Keratinocyte (primary cell): ENCODE measurements around the gene S100A1. TPM values are rescaled to one million over a fixed set of nuclear protein-coding genes. Genes with fewer than 3 reads are reported as not detected.
A peak's percentile ranks its signal among the peaks of the same experiment; 100 is the strongest.

Source experiments
- DNase-seq: peaks from one replicate; pipeline ENCODE4 v3.0.0-alpha.2; 2011; ENCODE audit warnings: low read depth, missing footprints, low spot score
- FAIRE-seq: peaks from 2 replicates; lab custom pipeline; 2011; peaks lifted over from hg19 to GRCh38; lab: Jason Lieb, UNC
- H2AFZ ChIP-seq: 2 replicates; pipeline ENCODE4 v1.6.0; 2012; ENCODE audit warnings: low read length, control low read depth, inconsistent platforms; ENCODE audit not compliant: control insufficient read depth
- H3K27ac ChIP-seq: 2 replicates; pipeline ENCODE4 v1.5.1; 2011; ENCODE audit warnings: low read length; ENCODE audit not compliant: control insufficient read depth, insufficient read depth
- H3K27me3 ChIP-seq: 3 replicates; pipeline ENCODE4 v1.6.0; 2011; ENCODE audit warnings: low read length; ENCODE audit not compliant: control insufficient read depth, insufficient read depth; ENCODE audit errors: extremely low read depth
- H3K36me3 ChIP-seq, 2 experiments: 2 replicates in 1 of 2; 3 replicates in 1 of 2; pipeline ENCODE4 v1.5.1; 2011; ENCODE audit warnings: low read length in 2 of 2, mild to moderate bottlenecking in 1 of 2; ENCODE audit not compliant: control insufficient read depth in 2 of 2, insufficient read depth in 2 of 2; ENCODE audit errors: extremely low read depth in 1 of 2
- H3K4me1 ChIP-seq: 3 replicates; pipeline ENCODE4 v1.5.1; 2011; ENCODE audit warnings: low read length; ENCODE audit not compliant: control insufficient read depth, insufficient read depth; ENCODE audit errors: extremely low read depth
- H3K4me2 ChIP-seq: 3 replicates; pipeline ENCODE4 v1.6.0; 2011; ENCODE audit warnings: low read depth, low read length; ENCODE audit not compliant: control insufficient read depth, insufficient read depth; ENCODE audit errors: extremely low read depth
- H3K4me3 ChIP-seq, 3 experiments: fragments of 200-600 bp in 1 of 3; sonication (generic) in 1 of 3; 2 replicates in 2 of 3; 3 replicates in 1 of 3; pipeline ENCODE4 v1.5.1; 2011 to 2016; ENCODE audit warnings: low read length in 3 of 3, mild to moderate bottlenecking in 3 of 3, control low read depth in 2 of 3, inconsistent platforms in 1 of 3, low read depth in 1 of 3, mixed read lengths in 1 of 3, mixed run types in 1 of 3, moderate library complexity in 1 of 3; ENCODE audit not compliant: control insufficient read depth in 2 of 3, insufficient read depth in 2 of 3; ENCODE audit errors: extremely low read depth in 1 of 3
- H3K79me2 ChIP-seq: 2 replicates; pipeline ENCODE4 v1.6.0; 2012; ENCODE audit warnings: low read length; ENCODE audit not compliant: control insufficient read depth, insufficient read depth
- H3K9ac ChIP-seq: 3 replicates; pipeline ENCODE4 v1.6.0; 2011; ENCODE audit warnings: low read length; ENCODE audit not compliant: control insufficient read depth, insufficient read depth; ENCODE audit errors: extremely low read depth
- H3K9me1 ChIP-seq: 3 replicates; pipeline ENCODE4 v1.6.0; 2011; ENCODE audit warnings: low read length; ENCODE audit not compliant: control insufficient read depth, insufficient read depth; ENCODE audit errors: extremely low read depth
- H3K9me3 ChIP-seq: 2 replicates; pipeline ENCODE4 v1.5.1; 2012; ENCODE audit warnings: low read depth, low read length; ENCODE audit not compliant: control insufficient read depth
- H4K20me1 ChIP-seq: 3 replicates; pipeline ENCODE4 v1.6.0; 2011; ENCODE audit warnings: low read length; ENCODE audit not compliant: control insufficient read depth, insufficient read depth; ENCODE audit errors: extremely low read depth
- CTCF ChIP-seq, 3 experiments: IDR thresholded peaks in 1 of 3; conservative IDR thresholded peaks in 1 of 3; optimal IDR thresholded peaks in 1 of 3; 2 replicates in 2 of 3; 3 replicates in 1 of 3; pipeline versions ENCODE3 to v1.5.1; 2011; ENCODE audit warnings: low read length in 3 of 3, mild to moderate bottlenecking in 3 of 3, moderate library complexity in 2 of 3, control low read depth in 1 of 3, inconsistent platforms in 1 of 3; ENCODE audit not compliant: insufficient read depth in 2 of 3; ENCODE audit errors: extremely low read depth in 1 of 3
- EZH2 ChIP-seq: IDR thresholded peaks from one replicate; pipeline ENCODE4 v1.6.1; 2012; ENCODE audit warnings: inconsistent platforms, mild to moderate bottlenecking, low read length, moderate library complexity
- dilution Hi-C: fragments of 300-500 bp; cut with MboI; formaldehyde crosslinking; loops from one replicate; pipeline ENCODE4 v1.7.0; 2020; ENCODE audit warnings: low sequenced_read_pairs; ENCODE audit not compliant: extremely low pct_ligation_motif_present
- polyA plus RNA-seq, 5 experiments: library from polyadenylated mRNA; depleted of rRNA in 3 of 5; stranded (reverse) in 3 of 5; stranded (forward) in 1 of 5; unstranded in 1 of 5; fragments of >200 nt; gene quantifications; 1 replicate in 1 of 5; 2 replicates in 3 of 5; 3 replicates in 1 of 5; pipeline versions ENCODE4 v1.2.1 to v1.2.3, GENCODE V29; 2011 to 2012; ENCODE audit warnings: missing spikeins in 2 of 5, low read depth in 1 of 5, low replicate concordance in 1 of 5

Gene S100A1
- polyA plus RNA-seq, 1 donor (not counting 4 experiments of a cell fraction or from before 2014, with no cell fraction given), result 0.12 TPM

- Histone ChIP-seq H3K4me3 (peak overlapping the region; percentile 55 to 98 (median 90)), H3K27ac (peak overlapping the region; percentile 81), H2AFZ (no peak overlapping the region), H3K4me1 (peaks cover 41% of the 10 kb centered on the region), H4K20me1 (peaks cover 5% of the 10 kb centered on the region), H3K9ac (peak overlapping the region; percentile 99), H3K36me3 (peaks cover 27 to 56% of the 10 kb centered on the region in 2 experiments), H3K9me1 (no peaks in the 10 kb centered on the region), H3K4me2 (peak overlapping the region; percentile 98), H3K9me3 (no peaks in the 10 kb centered on the region), H3K27me3 (no peaks in the 10 kb centered on the region), H3K79me2 (peaks cover 63% of the 10 kb centered on the region)
- FAIRE-seq (no peak), DNase-seq (no peak)
- dilution Hi-C loops, result no loop called here
- TF ChIP-seq EZH2 (no peak), CTCF (optimal IDR thresholded peaks at IDR 0.05 in 1 of 3, IDR thresholded peaks at IDR 0.05 in 1 of 3, conservative IDR thresholded peaks at IDR 0.05 in 1 of 3; ENCODE audit: extremely low read depth in 1 of 3, insufficient read depth in 2 of 3, low read length in 3 of 3) (no peak)
Measured at GRCh38 chr1:153609585-153609907, 18.7 kb upstream of the S100A1 start.

GRCh38 chr1:153610334-153610733 lies 17.9 kb upstream of the S100A1 start:
- H4K20me1 ChIP-seq, result peaks cover 3% of the 10 kb centered on the region
- no peaks in the 10 kb centered on the region for H3K9me3 ChIP-seq
- peak overlapping the region; percentile 81 for H3K27ac ChIP-seq
- no peak for DNase-seq
- peaks cover 29 to 62% of the 10 kb centered on the region in 2 experiments for H3K36me3 ChIP-seq
- FAIRE-seq, result peak; percentile 79
- no peaks in the 10 kb centered on the region for H3K9me1 ChIP-seq
- peak overlapping the region; percentile 99 for H3K9ac ChIP-seq
- H3K79me2 ChIP-seq, result peaks cover 71% of the 10 kb centered on the region
- peak overlapping the region; percentile 98 for H3K4me2 ChIP-seq
- no peak for TF ChIP-seq CTCF (optimal IDR thresholded peaks at IDR 0.05 in 1 of 3, IDR thresholded peaks at IDR 0.05 in 1 of 3, conservative IDR thresholded peaks at IDR 0.05 in 1 of 3; ENCODE audit: extremely low read depth in 1 of 3, insufficient read depth in 2 of 3, low read length in 3 of 3)
- TF ChIP-seq EZH2, result no peak
- H3K4me3 ChIP-seq, result peak overlapping the region; percentile 55 to 98 (median 90)
- dilution Hi-C loops, result no loop called here
- no peak overlapping the region for H2AFZ ChIP-seq
- H3K27me3 ChIP-seq, result no peaks in the 10 kb centered on the region
- H3K4me1 ChIP-seq, result peaks cover 42% of the 10 kb centered on the region
